HG03520 (cell line): ENCODE results near the gene NPSR1.
"Not testable (repeated sequence)": the region's sequence is repeated elsewhere in the genome, so short reads cannot be mapped to it uniquely, and the experiment has no call there.

ENCODE experiments used
- ATAC-seq: cut with Tn5 transposase; IDR thresholded peaks from one replicate; pipeline ENCODE4 v1.9.1; 2021; ENCODE audit warnings: mild to moderate bottlenecking, moderate library complexity; ENCODE audit not compliant: unreplicated experiment

NPSR1 gene

DNA sequence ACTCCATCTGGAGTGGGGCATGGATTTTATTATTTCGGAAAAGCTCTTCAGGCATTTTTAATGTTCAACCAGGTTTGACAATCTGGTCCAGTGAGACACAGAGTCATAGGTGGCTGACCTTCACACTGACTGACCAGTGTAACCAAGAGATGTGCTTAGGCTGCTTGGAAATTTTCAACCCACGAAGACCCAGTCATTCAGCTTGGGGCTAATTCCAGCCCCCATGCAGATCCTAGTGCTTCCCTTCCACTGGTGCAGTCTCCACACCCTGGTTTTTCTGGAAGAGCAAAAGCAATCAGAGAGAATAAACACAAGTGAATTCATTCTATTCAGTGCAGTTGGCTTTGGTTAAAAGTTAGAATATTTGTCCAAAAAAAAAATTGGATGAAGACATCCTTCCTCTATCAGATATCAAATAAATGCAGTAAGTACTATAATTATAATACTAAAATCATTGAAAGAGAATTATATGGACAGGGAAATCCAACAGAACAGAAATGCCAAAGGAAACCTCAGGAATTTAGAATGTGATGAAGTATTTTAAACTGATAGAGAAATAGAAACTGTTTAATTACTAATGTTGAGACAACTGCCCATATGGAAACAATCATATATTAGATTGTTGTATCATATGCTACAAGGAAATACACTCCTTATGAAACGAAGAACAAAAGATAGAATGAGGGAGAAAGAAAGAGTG, 178.0 kb downstream of the NPSR1 start:
- ATAC-seq, result no peak

DNA sequence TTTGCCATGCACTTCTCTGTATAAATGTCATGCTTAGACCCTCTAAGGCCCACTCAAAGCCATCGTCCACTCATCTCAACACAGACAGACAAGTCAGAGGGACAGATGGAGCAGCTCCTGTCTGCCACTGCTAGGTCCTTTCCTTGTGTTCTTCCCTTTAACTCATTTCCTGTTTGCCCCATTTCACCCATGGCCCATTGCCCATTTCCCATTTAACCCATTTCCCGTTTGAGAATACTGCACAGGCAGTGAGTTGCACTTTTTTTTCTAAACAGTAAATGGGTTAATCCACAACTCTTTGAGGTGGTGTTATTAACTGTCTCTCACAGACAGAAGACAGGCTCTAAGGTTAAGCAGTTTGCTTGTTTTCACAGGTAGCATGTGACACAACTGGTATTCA, 179.3 kb downstream of the NPSR1 start:
- ATAC-seq, result no peak

DNA sequence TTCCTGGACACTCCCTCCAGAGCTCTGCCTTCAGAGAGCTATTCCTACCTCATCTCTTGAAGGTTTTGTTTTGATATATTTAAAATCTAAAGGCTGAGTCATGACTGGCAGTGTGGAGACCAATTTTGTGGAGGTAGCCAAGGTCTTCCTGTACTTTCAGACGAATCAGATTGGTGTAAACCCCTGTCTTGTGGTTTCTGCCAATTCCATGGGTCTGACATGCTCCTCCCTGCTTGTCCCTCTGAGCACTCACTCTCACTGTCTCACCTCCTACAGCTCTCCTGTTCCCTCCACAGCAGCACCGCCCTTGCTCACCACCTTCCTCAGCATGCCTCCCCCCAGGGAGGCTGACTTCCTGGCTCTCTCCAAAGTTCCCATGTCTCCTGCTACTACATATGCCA, 179.8 kb downstream of the NPSR1 start:
- ATAC-seq, result no peak

DNA sequence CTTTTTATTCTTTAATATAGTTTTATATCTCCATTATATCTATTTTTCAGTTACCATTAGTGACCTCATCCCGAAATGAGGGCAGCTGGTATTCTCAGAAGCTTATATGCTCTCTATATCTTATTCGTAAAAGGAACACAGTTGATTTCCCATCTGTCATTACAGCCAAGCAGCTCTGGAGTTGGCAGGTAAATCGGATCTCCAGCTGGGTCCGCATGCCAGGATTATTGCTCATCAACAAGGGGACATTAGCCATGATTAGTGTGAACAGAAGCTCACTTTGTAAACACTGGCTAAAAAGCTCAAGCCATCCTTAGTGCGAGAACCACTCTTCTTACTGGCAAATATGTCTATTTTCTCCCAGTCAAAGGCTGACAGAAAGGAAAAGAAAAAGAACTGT, 180.3 kb downstream of the NPSR1 start:
- ATAC-seq, result no peak

- ATAC-seq, result no peak
Observed at GRCh38 chr7:34839645-34840044, 181.6 kb downstream of the NPSR1 start.

DNA sequence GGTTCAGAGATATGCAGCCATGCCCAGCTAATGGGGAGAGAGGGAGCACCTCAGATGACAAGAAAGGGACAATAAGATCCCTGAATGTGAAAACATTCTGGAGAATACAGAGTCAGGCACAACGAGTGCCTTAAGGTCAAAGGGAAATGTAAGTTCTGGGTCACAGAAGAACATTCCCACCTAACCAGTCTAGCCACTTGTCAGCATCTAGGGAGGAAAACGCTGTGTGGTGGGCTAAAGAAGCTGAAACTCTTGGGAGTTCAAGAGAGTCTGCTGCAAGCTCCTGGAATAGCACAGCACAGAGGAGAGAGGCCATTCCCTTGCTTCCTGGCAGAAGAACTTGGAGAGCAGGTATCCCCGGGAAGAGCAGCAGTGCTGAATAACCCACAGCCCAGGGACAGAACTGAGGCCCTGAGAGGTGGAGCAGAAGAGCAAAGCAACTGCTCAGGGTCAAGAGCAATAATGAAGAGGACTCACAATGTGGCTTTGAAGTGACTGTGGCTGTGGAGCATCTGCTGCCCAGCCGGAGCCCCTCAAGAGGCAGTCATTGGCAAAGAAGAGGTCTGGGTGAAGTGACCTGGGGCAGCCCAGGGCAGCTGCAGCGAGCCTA, 182.3 kb downstream of the NPSR1 start:
- no peak for ATAC-seq

- ATAC-seq, result no peak
Observed at GRCh38 chr7:34841326-34841725, 183.3 kb downstream of the NPSR1 start.

- ATAC-seq, result no peak
Observed at GRCh38 chr7:34842782-34843181, 184.8 kb downstream of the NPSR1 start.

- no peak for ATAC-seq
Observed at GRCh38 chr7:34844406-34844805, 186.4 kb downstream of the NPSR1 start.

GRCh38 chr7:34844936-34845665, 187.1 kb downstream of the NPSR1 start:
- ATAC-seq, result no peak

- ATAC-seq, result no peak
Observed at GRCh38 chr7:34845666-34846361, 187.8 kb downstream of the NPSR1 start.

DNA sequence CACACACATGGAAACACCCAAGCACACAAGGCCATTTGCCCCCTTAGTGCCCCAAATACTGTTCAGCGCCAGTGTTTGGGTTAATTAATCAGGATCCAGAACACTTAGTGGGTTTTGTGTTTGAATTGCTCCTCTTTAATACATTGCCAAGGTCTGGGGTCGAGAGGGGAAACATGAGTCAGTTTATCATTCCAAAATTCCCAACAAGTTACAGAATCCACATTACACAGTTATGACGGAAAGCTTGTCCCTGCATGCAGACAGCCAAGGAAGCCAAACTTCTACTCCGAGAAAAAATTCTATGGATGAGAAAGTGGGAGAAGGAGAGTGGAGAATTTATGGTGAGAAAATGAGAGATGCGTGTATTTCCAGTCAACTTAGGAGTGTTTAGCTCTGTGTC, 189.0 kb downstream of the NPSR1 start:
- no peak for ATAC-seq

GRCh38 chr7:34848670-34849069, 190.7 kb downstream of the NPSR1 start:
- no peak for ATAC-seq

GRCh38 chr7:34849163-34849960, 191.3 kb downstream of the NPSR1 start:
- no peak for ATAC-seq

- no peak for ATAC-seq
Observed at GRCh38 chr7:34849986-34850385, 192.0 kb downstream of the NPSR1 start.

GRCh38 chr7:34850681-34851080, 192.7 kb downstream of the NPSR1 start:
- ATAC-seq, result no peak

DNA sequence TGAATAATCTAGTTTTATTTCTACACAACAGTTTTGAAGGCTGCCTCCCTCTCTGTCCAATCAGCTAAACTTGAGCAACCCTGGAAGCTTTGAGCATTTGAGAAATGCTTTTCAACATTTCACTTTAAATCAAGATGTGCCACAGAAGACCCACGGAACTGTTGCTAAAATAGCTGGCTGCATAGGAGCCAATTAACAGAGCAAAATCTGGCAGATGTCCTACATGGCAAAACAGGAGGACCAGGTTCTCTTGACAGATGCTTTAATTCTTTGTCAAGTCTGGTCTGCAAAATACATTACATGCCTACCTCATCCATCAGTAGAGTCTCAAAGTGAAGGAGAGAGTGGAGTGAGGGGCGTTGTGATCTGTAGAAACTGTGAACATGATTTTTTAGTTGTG, 193.4 kb downstream of the NPSR1 start:
- ATAC-seq, result no peak

DNA sequence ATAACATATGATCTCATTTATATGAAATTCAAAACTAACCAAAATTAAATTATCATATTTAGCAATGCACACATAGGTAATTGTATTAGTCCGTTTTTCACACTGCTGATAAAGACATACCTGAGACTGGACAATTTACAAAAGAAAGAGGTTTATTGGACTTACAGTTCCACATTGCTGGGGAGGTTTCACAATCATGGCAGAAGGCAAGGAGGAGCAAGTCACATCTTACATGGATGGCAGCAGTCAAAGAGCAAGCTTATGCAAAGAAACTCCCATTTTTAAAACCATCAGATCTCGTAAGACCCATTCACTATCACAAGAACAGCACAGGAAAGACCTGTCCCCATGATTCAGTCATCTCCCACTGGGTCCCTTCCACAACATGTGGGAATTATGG, 200.4 kb downstream of the NPSR1 start:
- not testable (repeated sequence) for ATAC-seq

DNA sequence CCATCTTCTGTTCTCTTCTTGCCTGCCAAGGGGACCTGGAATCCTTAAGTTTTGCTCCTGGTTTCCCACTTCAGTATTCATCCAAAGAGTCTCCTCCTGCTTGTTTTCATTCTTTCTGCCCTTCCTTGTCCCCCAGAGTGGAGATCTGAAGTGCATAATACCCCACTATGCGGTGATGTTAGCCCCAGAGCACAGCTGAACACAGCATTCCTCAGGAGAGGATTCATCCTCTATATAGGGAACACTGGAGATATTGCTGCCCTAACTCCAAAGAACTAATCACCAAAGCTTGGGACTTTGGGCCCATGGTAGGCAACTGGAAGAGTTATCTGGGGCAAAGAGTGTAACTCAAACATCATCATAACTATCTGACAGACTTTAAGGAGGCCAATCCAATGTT, 201.3 kb downstream of the NPSR1 start:
- not testable (repeated sequence) for ATAC-seq

- ATAC-seq, result not testable (repeated sequence)
Observed at GRCh38 chr7:34866222-34866621, 208.2 kb downstream of the NPSR1 start.

GRCh38 chr7:34867341-34867740, 209.3 kb downstream of the NPSR1 start:
- ATAC-seq, result not testable (repeated sequence)
